NOMO-1 treated with dmso at 0.1 percent for 144 hours (cell line): ENCODE data around the gene PARD3.
"Not testable (repeated sequence)": the region's sequence is repeated elsewhere in the genome, so short reads cannot be mapped to it uniquely, and the experiment has no call there.

Source experiments
- DNase-seq: peaks from one replicate; lab custom pipeline; 2025; ENCODE audit not compliant: unreplicated experiment; lab: John Stamatoyannopoulos, UW

PARD3 gene

GRCh38 chr10:34433241-34434076, 381.6 kb downstream of the PARD3 start:
- no peak for DNase-seq

- no peak for DNase-seq
Measured at GRCh38 chr10:34432589-34432988, 382.5 kb downstream of the PARD3 start.

- DNase-seq: peak; percentile 70
Measured at GRCh38 chr10:34430685-34431084, 384.4 kb downstream of the PARD3 start.

DNA sequence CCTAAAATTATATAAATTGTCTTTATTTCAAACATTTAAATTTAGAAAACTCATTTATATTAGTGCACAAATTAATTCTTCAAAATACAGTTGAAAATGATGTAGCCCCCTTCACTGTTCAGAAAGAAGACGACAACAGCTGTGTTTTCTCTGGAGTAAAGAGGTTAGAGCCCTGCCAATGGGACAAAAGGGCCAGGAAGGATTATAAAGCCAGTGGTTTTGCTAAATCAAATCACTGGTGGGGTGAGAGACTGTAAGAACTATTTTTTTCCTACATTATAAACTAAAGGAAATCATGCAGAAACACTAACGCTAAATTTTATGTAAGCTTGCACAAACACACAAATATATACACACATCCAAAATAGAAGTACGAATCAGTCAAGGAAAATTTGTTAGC, 386.6 kb downstream of the PARD3 start:
- DNase-seq: no peak

GRCh38 chr10:34427911-34428216, 387.2 kb downstream of the PARD3 start:
- DNase-seq: no peak

DNA sequence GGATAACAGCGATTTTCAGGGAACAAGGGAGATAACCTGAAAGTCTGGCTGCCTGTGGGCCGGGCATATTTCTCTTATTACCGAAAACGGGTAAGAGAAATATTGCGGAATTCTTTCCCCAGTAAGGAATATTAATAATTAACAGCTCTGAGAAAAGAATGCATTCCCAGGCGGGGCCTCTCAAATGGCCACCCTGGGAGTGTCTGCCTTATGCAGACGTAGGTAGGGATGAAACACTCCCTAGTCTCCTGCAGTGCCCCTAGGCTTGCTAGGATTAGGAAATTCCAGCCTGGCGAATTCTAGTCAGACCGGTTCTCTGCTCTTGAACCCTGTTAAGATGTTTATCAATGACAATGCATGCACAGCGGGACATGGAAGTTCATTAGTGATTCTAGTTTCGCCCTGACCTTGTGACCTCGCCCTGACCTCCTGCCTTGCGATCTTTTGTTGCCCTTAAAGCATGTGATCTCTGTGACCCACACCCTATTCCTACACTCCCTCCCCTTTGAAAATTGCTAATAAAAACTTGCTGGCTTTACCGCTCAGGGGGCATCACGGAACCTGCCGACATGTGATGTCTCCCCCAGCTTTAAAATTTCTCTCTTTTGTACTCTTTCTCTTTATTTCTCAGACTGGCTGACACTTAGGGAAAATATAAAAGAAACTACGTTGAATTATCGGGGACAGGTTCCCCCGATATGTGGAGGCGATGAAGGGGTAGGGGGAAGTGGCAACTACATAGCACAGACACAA, 387.8 kb downstream of the PARD3 start:
- DNase-seq: not testable (repeated sequence)

- not testable (repeated sequence) for DNase-seq
Measured at GRCh38 chr10:34426538-34427157, 388.4 kb downstream of the PARD3 start.

DNA sequence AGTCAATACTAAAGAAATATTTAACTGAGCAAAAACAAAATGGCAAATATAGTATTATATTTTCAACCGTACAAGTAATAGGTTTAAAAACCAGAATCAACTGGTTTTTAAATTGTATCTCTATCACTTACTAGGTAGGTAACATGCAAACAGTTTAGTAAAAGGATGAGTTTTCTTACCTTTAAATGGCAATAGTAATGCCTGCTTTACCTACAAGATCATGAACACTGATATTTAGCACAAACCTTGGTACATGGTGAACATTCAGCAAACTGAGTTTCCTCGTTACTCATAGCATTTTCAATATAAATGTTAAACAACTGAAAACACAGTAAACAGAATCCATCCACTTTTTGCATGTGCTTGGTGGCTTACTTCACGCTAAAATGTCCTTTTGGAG, 389.1 kb downstream of the PARD3 start:
- no peak for DNase-seq

GRCh38 chr10:34423673-34424625, 391.1 kb downstream of the PARD3 start:
- DNase-seq: no peak

- no peak for DNase-seq
Measured at GRCh38 chr10:34420795-34421194, 394.3 kb downstream of the PARD3 start.

- DNase-seq: no peak
Measured at GRCh38 chr10:34420273-34420672, 394.8 kb downstream of the PARD3 start.

- no peak for DNase-seq
Measured at GRCh38 chr10:34415039-34415438, 400.1 kb downstream of the PARD3 start.

GRCh38 chr10:34413756-34414587, 401.1 kb downstream of the PARD3 start:
- no peak for DNase-seq

GRCh38 chr10:34413214-34413613, 401.9 kb downstream of the PARD3 start:
- DNase-seq: no peak

GRCh38 chr10:34408956-34409355, 406.1 kb downstream of the PARD3 start:
- no peak for DNase-seq

GRCh38 chr10:34408381-34408780, 406.7 kb downstream of the PARD3 start:
- DNase-seq: no peak

GRCh38 chr10:34407324-34407805, 407.7 kb downstream of the PARD3 start:
- peak; percentile 56 for DNase-seq

GRCh38 chr10:34406463-34407323, 408.4 kb downstream of the PARD3 start:
- no peak for DNase-seq
